ENCODE measurements around the gene LRRC57. TPM values are rescaled to one million over a fixed set of nuclear protein-coding genes. Genes with fewer than 3 reads are reported as not detected.

Gene LRRC57
- total RNA-seq, result 18.1 and 18.7 TPM in 2 replicates

DNA sequence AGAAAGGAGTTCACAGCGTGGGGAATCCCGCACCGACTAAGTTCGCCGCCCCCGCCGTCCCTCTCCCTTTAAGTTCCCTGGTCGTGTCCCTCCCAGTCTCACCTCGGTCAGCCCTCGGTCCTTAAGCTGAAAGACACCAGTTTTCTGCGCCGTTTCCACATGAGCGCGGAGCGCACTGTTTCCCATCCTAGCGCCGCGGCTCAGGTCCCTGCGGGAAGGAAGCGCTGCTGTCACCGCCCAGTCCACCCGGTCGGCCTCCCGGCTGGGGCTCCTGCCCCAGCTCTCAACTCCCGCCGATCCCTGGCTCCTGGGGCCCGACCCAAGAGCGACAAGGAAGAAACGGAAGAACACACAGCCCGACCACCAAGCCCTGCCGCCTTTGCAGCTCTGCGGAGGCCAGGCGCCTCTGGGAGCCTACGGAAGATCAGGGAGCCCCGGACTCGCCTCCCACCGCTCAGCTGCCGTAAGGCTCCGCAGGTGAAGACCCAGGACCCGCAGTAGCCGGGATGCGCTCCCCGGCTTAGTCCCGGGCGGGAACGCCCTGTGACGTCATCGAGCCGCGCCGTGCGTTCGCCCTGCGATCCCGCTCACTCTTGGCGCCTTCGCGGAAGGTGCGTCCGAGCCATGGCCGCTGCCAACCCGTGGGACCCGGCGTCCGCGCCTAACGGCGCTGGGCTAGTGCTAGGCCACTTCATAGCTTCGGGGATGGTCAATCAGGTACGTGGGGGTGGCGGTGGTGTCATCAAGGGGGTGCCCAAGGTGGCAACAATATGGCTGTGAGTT, at the start of gene LRRC57, which contains the start of gene HAUS2:
Gene LRRC57, minus strand, starts transcription at position 545 of the 783 bp plus-strand sequence. Its CDS starts 359 bp downstream, at position 186.
Gene HAUS2, plus strand, starts transcription at position 590 of the 783 bp plus-strand sequence. Its CDS starts 35 bp downstream, at position 625.

DNA sequence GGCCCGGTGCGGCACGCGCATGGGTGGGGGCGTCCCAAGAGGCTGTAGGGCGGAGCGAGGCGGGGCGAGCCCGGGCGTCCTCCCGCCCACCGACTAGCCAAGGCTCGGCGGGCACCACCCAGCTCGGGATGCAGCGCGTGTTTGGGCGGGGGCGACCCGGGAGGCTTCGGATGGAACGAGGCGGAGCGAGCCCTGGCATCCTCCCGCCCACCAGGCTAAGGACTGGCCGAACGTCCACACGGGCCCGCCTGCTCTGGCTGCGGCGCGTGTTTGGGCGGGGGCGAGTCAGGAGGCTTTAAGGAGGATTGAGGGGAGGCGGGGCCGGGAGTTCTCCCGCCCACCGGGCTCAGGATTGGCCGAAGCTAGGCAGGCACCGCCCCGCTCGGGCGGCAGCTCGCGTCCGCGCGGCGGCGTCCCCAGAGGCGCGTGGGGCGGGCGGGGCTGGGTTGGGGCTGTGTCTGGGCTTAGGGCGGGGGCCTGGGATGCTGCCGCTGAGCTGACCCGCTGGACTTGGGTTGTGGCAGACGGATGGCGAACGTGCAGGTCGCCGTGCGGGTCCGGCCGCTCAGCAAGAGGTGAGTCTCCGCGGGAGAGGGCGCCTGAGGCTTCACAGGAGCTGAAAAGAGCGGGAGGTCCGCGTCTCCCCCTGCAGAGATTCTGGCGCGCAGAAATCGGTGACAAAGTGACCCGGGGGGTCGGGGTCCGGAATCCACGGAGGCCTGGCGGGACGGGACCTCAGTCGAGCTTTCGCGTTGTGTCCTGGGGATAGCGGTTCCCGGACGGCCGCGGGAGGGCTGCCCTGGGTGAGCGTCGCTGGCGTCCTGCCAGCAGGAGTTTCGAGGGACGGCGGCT, 26.8 kb upstream of the LRRC57 start, which contains the start of gene STARD9:
Gene STARD9, plus strand, starts transcription at position 419 of the 852 bp plus-strand sequence. Its CDS starts 110 bp downstream, at position 529.

DNA sequence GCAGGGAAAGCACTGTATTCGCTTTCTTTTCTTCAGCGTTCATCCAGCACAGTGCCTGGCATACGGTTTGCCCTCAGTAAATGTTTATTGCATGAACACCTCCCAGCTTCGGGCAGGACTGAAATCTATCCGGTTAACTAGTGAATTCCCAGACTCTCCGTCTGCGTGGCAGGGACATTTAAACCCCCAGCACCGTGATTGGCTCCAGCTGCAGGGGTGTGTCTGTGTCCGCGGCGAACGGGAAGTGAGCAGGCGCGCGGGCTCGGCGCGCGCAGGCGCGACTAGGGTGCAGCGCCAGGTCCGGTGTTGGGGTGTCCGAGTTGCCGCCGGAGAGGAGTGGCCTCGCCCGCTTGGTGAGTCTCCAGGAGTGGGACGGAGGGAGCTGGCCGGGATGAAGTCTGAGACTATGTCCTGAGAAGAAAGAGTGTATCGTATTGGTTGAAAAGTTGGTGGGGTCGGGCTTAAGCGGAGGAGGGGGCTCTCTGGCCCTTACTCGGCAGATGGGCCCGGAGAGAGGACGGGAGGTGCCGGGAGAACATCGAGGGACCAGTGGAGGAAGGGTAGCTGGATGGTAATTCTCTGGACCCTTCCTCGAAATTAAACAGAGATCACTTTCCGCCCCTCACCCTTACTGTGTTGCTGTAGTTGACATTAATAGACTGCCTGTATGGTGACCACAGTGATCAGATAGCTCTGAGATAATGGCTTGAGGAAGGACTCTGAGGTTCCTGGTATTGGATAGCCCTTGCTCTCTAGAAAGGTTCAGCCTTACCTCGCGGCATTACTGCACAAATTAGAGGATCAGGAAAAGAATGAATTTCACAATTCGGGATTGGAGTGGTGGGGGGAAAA, 53.0 kb downstream of the LRRC57 start, which contains the start of gene SNAP23:
Gene SNAP23, plus strand, starts transcription at position 274 of the 852 bp plus-strand sequence. CDS start 16,213 bp downstream, outside the sequence.

GRCh38 chr15:42490671-42491538, 57.7 kb downstream of the LRRC57 start, which contains the start of gene ZNF106:
TSS of gene ZNF106 (minus strand) at chr15:42491141. CDS start at chr15:42472289, 18,852 bp downstream.

Other genes starting within 250 kb of the LRRC57 start
- 0.54 and 0.67 TPM in 2 replicates for gene CAPN3, start 189.3 kb downstream of the LRRC57 start, total RNA-seq
- 30.2 and 31.2 TPM in 2 replicates for gene ZNF106, start 57.7 kb downstream of the LRRC57 start, total RNA-seq
- gene SNAP23, start 53.2 kb downstream of the LRRC57 start, total RNA-seq, result 125 and 140 TPM in 2 replicates
- 63.6 and 81.9 TPM in 2 replicates for gene HAUS2, start within 50 bp of the LRRC57 start, total RNA-seq
- 4.7 and 5.5 TPM in 2 replicates for gene STARD9, start 26.8 kb upstream of the LRRC57 start, total RNA-seq
- 10.9 and 11.9 TPM in 2 replicates for gene CDAN1, start 188.3 kb upstream of the LRRC57 start, total RNA-seq